ENCODE data around the gene PRSS22.

Gene PRSS22

DNA sequence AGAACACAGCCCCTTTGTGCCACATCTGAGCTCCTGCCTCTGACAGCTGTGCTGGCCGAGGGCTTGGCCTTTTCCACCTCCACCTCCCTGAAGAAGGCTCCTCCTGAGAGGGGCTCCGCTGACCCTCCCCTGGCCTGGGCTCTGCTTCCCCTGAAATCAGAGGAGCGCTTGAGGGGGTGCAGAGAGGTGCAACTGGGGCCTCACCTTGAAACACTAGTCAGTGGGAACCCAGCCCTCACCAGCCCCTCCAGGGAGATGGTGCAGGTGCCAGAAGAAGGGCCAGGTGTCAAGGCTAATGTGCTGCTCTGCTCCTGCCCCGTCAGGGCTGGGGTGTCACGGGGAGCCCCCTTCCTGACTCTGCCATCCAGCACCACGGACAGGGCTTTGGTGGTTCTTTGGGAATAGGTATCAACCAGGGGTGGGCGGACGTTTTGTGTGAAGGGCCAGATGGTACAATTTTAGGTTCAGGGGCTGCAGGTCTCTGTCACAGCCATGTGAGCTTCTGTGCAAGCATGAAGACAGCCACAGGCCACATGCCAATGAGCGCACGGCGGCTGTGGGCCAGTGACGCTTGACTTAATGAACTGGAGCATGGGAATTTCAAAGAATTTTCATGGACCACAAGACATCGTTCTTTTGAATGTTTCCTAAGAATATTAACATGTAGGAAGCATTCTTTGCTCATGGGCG lies 30.0 kb downstream of the PRSS22 start:
- DNase-seq = no peak

DNA sequence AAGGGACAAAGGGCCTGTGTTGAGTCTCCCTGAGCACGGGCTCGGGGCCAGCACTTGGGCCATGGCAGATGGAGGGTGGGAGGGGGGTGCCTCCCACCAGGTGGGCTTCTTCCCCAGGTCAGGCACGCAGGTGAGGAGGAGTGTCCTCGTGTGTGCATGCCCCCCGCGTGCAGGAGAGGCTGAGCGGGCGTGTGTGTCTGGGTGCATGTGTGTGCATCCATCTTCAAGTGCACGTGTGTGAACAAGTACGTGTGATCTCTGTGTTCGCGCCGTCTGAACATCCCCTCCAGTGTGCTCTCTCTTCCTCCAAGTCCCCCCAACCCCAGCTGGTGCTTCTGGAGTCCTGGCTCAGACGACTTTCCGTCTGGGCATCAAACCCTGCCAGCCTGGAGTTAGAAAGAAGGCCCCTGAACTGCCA lies 30.6 kb downstream of the PRSS22 start:
- DNase-seq = no peak

DNA sequence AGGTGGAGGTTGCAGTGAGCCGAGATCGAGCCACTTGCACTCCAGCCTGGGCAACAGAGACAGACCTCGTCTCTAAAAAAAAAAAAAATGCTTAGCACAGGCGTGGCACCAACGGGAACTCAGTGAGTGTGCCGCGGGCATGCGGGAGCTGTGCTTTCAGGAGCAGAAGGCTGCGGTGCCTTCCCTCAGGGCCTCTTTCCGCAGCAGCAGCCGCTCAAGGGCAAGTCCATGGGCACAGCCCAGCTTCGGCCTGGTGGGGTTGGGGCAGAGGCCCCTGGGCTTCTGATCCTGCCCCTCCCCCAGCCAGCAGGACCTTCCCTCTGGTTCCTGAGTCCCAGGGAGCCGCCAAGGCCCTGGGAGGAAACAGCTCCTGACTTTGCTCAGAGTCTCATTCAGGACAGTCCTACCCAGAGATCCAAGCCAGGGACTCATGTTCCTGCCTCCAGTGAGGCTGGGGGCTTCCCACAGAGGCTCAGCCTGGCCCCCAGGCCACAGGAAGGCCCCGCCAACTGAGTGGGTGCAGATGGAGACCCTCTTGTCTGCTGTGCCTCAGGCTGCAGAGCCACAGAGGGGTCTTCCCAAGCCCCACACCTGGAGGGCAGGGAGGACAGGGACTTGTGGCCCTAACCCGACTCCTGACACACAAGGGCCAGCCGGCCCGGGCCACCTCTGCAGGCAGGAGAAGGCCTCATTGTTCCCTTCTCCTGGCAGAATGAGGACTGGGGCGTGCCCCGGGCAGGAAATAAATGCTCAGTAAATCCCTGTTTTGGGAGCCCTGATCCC lies 31.2 kb downstream of the PRSS22 start:
- no peak for DNase-seq

DNA sequence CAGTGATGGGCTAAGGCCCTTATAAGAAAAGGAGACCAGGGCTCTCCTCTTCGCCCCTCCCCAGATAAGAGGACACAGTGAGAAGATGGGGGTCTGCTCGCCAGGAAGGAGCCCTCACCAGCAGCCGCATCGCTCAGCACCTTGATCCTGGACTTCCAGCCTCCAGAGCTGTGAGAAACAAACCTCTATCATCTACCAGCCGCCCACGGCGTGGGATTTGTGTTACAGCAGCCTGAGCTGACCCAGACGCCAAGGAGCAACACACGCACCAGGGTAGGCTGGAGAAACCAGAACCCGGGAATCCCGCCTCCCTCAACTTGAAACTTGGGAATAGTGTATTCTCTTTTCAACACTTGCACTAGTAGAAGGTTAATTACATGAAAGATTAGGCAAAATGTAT lies 32.1 kb downstream of the PRSS22 start:
- no peak for DNase-seq

DNA sequence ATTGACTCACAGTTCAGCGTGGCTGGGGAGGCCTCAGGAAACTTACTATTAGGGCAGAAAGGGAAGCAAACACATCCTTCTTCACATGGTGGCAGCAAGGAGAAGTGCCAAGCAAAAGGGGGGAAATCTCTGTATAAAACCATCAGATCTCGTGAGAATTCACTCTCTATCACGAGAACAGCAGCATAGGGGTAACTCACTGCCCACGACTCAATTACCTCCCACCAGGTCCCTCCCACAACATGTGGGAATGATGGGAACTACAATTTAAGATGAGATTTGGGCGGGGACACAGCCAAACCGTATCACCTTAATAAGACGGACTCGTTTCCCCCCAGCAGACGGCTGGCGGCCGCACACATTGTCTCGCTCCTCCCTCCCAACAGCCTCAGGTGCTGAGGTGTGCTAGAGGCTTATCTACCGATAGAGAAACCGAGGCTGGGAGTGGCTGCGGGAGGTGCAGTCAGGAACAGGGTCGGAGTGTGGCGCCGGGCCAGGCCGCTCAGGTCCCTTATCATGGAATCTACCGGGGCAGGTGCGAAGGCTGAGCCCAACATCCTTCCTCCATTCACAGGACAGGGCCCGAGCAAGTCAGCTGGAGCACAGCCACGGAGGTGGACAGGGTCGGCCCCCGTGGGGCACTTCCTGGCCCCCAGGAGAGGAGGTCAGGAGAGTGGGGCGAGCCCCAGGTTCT lies 32.8 kb downstream of the PRSS22 start:
- no peak for DNase-seq

DNA sequence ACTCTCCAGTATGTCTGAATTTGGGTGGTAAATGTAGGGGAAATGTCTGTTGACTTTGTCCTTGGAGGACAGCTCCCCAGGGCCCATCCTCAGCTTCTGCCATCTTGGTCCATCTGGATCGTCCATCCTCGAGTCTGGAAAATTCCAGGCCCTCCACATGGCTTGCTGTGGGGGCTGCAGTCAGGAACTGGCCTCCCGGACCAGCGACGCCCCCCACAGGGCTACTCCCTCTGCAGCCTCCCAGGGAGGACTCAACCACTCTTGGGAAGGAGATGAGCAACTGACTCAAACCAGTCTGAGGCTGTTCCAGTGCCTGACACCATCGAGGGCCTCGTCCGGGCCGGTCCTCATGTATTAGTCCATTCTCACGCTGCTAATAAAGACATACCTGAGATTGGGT lies 33.3 kb downstream of the PRSS22 start:
- DNase-seq = no peak

DNA sequence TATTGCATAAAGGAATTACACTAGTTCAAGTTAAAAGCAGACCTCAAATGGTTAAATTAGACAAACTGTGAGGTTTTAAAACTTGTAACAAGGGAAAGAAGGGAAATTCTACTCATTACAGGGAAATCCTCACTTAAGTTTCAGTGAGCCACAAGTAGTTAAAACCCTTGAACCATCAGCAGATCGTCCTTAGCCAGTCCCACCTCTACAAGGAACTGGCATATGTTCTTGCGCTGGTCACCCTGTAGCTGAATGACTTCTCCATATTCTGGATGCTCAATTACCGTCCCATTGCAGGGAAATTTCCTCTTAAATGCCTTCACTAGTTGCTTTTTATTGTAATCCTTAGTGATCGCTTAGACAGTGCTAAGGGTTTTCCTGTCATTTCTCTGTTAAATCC lies 35.5 kb downstream of the PRSS22 start:
- no peak for DNase-seq

DNA sequence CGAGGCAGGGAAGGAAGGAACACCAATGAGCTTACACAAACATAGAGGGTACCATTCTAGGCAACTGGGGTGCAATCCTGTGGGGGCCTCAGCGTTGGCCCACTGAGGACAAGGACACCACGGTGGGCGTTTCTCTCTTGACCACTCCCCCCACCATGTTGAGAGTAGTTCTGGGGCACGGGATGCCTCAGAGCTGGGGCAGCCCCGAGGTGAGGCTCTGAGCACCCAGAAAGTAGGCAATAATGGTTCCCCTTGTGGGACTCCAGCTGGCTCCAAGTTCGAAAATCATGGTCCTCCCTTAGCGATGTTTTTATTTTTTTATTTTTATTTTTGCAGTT lies 35.8 kb downstream of the PRSS22 start:
- DNase-seq = no peak

DNA sequence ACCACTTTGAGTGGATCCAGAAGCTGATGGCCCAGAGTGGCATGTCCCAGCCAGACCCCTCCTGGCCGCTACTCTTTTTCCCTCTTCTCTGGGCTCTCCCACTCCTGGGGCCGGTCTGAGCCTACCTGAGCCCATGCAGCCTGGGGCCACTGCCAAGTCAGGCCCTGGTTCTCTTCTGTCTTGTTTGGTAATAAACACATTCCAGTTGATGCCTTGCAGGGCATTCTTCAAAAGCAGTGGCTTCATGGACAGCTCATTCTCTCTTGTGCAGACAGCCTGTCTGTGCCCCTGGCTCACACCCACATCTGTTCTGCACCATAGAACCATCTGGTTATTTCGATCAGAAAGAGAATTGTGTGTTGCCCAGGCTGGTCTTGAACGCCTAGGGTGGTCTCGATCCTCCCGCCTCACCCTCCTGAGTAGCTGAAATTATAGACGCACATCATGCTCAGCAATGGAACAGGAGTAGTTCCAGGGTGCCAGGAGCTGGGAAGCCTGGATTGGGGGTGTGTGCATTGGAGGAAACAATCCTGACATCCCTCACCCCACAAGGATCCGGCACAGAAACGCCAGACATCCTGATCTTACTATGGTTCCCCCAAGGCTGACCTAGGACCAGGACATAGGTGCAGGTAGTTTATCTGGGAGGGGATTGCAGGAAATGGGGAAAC lies 36.3 kb downstream of the PRSS22 start:
- no peak for DNase-seq

DNA sequence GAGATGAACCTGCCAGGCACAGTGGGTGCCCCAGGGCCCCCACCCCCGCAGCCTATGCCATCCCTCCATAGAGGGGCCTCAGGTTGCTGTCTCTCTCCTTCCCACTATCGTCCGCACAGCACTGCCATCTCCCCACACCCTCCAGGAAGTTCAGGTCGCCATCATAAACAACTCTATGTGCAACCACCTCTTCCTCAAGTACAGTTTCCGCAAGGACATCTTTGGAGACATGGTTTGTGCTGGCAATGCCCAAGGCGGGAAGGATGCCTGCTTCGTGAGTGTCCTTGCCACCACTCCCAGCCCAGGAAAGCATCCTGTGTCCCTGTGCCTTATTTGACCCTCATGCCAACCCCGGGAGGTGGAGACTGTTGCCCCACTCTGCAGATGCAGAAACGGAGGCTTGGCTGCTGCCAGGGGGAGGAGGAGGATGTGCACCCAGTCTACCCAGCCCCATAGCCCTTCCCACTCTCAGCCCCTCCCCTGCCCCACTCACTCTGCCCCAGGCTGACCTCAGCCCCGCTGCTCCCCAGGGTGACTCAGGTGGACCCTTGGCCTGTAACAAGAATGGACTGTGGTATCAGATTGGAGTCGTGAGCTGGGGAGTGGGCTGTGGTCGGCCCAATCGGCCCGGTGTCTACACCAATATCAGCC lies 37.0 kb downstream of the PRSS22 start:
- DNase-seq = no peak

DNA sequence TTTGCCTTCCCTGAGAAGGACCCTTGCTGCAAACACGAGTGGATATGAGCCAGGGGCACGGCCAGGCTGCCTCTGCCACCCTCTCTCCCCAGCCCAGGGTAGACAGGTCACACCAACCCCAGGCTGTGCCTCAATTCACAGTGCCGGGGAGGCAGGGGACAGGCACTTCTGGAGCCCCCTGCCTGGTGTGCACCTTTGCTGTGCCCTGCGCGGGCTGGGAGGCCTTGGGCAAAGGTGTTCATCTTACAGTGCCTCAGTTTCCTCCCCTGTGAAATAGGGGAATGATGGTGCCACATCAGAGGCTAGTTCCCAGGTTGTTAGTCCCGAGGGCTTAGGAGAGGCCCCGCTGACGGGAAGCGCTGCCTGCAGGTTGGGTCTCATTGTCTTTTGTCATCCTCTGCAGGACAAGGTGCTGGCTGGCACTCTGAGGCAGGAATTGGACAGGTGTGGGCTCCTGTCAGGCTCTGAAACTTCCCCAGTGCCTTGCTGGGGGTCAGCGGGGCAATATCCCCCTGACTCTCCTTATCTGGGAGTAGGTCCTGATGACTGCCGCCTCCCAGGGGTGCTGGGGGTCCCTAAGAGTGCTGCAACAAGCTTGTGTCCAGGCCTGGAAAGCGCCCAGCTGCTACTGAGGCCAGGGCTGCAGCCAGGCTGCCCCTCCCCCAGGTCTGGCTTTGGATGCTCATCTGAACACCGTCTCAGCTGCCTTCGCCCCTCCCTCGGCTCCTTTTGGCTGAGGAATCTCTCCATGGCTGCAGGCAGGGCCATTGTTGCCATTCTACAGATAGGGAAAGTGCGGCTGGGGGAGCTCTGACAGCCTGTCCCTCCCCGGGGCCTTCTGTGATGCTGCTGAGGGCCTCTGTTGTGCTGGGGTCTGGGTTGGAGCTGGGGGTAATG lies 37.8 kb downstream of the PRSS22 start:
- no peak for DNase-seq

DNA sequence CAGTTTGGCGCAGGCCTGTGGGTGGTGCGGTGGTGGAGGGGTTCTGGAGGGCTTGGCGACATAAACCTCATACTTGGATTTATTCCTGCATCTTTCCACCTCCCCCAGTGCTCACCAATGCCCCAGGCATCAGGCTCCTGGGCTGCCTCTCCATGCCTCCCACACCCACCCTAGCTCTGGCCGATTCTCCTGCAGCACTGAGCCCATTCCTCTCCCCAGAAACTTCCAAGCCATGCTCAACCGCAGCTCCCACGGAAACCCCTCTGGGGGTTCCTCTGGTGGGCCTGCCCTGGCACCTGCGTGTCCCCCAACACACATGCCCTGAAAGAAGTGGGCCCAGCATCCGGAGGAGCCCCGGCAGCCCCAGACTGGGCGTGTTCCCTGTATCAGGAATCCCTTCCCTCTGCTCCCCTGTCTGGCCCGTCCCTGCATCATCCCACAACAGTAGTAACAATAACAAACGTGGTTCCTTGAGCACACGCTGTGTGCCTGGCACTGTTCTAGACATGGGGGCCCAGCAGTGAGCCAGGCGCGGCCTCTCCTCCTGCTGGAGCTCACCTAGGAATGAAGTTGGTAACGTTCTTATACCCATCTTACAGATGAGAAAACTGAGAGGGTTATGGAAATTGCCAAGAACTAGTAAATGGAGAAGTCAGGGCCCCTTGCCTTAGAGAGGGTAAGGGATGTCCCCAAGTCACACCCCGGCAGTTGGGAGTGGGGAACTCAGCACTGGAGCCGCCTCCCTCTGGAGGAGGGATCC lies 38.6 kb downstream of the PRSS22 start:
- no peak for DNase-seq

DNA sequence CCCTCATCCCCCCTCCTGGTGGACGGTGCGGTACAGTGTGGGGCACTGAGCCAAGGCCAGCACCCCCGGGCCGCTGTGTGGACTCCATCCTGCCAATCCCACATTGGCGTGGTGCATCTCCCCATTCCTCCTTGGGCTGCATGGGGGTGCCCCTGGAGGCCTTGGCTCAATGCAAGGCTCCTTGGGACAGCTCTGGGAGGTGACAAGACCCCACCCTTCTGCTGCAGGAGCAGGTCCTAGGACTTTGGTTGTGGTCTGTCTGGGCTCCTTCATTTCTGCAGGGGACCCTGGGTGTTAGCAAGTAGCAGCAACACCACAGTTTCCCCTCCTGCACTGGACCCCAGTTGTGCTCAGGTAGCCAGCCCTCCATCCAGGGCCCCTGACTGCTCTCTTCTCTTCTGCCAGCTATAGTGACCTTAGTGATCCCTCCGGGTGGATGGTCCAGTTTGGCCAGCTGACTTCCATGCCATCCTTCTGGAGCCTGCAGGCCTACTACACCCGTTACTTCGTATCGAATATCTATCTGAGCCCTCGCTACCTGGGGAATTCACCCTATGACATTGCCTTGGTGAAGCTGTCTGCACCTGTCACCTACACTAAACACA lies 39.6 kb downstream of the PRSS22 start:
- DNase-seq = no peak

DNA sequence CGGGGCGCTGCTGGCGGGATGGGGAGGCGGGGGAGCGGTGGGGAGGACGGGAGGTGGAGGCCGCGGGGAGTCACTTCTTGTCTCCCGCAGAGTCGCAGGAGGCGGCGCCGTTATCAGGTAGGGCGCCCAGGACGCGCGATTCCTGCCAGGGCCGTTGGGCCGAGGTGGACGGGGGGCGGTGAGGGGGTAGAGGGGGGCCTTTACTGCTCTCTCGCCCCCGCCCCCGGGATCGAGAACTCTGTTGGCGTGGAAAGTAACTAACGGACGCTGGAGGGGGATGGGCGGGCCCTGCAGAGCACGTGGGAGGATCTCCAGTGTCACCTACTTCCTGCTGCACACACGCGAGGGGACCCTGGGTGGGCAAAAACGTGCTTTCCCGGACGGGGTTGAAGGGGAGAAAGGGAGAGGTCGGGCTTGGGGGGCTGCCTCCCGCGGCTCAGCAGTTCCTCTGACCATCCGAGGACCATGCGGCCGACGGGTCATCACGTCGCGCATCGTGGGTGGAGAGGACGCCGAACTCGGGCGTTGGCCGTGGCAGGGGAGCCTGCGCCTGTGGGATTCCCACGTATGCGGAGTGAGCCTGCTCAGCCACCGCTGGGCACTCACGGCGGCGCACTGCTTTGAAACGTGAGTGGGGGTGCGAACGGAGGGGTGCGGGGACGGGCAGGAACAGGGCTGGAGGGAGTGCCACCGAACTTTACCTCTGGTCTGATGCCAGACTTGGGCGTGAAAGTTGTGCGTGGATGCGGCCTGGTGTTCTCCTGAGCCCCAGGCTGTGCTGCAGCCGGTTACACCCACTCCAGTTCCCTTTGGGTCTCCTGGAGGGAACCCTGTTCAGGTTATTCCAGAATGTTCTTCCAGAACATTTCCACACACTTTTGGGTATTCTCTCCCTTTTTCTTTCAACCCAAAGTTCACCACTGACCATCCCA lies 40.4 kb downstream of the PRSS22 start:
- no peak for DNase-seq

DNA sequence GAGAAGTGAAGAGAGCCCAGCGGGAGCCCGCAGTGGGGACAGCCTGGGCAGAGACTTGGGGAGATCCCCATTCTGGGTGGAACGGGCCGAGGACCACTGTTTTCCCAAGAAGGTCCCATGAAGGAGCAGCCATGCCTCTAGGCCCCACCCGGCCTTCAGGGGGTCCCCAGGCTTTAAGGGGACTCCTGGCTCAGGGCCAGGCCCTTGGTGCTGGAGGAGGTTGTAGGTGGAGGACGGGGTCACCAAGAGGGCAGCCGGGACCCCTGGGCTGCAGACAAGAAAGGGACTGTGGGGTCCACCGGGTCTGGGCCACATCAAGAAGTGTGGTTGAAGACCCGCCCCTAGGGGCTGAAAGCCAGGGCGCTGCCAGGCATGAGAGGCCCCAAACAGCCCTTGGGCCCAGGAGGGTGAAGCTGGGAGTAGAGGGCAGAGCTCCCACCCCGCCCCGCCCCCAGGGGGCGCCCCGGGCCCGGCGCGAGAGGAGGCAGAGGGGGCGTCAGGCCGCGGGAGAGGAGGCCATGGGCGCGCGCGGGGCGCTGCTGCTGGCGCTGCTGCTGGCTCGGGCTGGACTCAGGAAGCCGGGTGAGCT lies 41.1 kb downstream of the PRSS22 start, which contains the start of gene PRSS21:
Gene PRSS21, plus strand, starts transcription at position 487 of the 589 bp plus-strand sequence. Its CDS starts 32 bp downstream, at position 519.
- no peak for DNase-seq

DNA sequence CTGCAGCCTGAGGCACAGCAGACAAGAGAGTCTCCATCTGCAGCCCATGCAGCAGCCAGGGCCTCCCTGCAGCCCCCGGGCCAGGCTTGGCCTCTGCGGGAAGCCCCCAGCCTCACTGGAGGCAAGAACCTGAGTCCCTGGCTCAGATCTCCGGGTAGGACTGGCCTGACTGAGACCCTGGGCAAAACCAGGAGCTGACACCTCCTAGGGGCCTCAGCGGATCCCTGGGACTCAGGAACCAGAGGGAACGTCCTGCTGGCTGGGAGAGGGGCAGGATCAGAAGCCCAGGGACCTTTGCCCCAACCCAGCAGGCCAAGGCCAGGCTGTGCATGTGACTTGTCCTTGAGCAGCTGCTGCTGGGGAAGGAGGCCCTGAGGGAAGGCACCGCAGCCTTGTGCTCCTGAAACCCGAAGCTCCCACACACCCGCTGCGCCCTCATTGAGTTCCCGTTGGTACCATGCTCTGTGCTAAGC lies 42.6 kb downstream of the PRSS22 start:
- DNase-seq = no peak

DNA sequence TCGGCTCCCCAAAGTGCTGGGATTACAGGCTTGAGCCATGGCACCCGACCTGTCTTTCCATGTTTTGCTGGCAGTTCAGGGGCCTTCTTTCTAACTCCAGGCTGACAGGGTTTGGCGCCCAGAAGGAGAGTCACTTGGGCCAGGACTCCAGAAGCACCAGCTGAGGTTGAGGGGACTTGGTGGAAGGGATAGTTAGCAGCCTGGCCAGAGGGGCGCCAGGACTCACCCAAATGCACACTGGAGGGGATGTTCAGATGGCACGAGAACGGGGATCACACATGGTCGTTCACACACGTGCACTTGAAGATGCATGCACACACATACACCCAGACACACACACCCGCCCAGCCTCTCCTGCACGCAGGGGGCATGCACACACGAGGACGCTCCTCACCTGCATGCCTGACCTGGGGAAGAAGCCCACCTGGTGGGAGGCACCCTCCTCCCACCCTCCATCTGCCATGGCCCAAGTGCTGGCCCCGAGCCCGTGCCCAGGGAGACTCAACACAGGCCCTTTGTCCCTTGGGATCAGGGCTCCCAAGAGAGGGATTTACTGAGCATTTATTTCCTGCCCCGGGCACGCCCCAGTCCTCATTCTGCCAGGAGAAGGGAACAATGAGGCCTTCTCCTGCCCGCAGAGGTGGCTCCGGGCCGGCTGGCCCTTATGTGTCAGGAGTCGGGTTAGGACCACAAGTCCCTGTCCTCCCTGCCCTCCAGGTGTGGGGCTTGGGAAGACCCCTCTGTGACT lies 43.2 kb downstream of the PRSS22 start:
- DNase-seq = no peak

DNA sequence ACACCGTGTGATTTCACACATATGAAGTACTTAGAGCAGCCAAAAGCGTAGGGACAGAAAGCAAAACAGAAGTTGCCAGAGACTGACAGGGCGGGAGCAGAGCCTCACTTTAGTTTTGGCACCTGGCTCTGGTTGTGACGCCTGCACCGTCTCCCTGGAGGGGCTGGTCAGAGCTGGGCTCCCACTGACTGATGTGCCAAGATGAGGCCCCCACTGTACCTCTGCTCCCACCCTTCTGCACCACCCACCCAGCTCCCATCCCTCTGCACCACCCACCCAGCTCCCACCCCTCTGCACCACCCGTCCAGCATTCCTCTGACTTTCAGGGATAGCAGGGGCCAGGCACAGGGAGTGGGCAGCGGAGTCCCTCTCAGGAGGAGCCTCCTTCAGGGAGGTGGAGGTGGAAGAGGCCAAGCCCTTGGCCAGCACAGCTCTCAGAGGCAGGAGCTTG lies 44.2 kb downstream of the PRSS22 start:
- DNase-seq = no peak

Data from RPMI8226 (cell line).